VCaP (cell line): ENCODE data around the gene LCMT1.

Experiments used
- H3K27ac ChIP-seq: fragments of 450-650 bp; 2 replicates; pipeline ENCODE4 v1.5.1; 2017
- TF ChIP-seq, protein P1 (sequence below): fragments of 450-650 bp; conservative IDR thresholded peaks from 2 replicates; pipeline ENCODE4 v1.5.1; 2017; ENCODE audit warnings: mild to moderate bottlenecking, moderate library complexity

The LCMT1 gene

DNA sequence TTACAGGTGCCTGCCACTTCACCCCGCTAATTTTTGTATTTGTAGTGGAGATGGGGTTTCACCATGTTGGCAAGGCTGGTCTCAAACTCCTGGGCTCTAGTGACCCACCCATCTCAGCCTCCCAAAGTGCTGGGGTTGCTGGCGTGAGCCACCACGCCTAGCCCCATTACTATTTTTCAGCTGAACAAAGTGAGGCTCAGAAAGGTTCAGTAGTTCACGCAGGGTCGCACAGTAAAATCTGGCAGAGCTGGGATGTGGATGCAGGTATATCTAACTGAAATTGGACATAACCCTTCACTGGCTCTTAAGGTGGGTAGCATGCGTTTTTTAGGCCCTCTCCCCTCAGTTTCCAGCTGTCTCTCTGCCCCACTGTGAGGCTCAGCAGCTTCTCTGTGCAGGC, 112.4 kb downstream of the LCMT1 start:
- TF ChIP-seq, protein P1, sequence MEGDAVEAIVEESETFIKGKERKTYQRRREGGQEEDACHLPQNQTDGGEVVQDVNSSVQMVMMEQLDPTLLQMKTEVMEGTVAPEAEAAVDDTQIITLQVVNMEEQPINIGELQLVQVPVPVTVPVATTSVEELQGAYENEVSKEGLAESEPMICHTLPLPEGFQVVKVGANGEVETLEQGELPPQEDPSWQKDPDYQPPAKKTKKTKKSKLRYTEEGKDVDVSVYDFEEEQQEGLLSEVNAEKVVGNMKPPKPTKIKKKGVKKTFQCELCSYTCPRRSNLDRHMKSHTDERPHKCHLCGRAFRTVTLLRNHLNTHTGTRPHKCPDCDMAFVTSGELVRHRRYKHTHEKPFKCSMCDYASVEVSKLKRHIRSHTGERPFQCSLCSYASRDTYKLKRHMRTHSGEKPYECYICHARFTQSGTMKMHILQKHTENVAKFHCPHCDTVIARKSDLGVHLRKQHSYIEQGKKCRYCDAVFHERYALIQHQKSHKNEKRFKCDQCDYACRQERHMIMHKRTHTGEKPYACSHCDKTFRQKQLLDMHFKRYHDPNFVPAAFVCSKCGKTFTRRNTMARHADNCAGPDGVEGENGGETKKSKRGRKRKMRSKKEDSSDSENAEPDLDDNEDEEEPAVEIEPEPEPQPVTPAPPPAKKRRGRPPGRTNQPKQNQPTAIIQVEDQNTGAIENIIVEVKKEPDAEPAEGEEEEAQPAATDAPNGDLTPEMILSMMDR, result no peak
- H3K27ac ChIP-seq, result no peak overlapping the region

DNA sequence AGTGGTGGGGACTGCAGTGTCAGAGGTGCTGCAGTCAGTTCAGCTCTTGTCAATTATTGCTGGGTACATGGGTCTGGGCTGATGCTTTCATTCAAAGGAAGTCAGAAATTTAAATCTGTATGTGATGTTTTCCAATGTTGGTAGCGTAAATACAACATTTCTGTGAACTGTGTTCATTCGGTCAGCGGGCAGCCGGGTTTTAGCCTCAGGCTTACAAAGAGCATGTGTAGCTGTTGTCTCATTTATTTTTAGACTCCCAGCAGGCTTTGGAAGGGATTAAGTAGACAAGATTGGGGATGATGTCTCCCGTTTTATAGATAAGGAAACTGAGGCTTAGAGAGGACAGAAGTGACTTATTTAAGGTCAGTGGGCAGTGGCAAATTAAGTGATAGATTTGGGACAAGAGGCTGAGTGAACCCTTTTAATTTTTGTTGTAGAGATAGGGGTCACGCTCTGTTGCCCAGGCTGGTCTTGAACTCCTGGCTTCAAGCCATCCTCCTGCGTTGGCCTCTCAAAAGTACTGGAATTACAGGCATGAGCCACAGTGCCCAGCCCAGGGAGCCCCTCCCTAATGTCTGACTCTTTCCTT, 113.3 kb downstream of the LCMT1 start:
- H3K27ac ChIP-seq, result no peak overlapping the region
- TF ChIP-seq, protein P1, result no peak
